ENCODE data around the gene ANKRD34C.

DNA sequence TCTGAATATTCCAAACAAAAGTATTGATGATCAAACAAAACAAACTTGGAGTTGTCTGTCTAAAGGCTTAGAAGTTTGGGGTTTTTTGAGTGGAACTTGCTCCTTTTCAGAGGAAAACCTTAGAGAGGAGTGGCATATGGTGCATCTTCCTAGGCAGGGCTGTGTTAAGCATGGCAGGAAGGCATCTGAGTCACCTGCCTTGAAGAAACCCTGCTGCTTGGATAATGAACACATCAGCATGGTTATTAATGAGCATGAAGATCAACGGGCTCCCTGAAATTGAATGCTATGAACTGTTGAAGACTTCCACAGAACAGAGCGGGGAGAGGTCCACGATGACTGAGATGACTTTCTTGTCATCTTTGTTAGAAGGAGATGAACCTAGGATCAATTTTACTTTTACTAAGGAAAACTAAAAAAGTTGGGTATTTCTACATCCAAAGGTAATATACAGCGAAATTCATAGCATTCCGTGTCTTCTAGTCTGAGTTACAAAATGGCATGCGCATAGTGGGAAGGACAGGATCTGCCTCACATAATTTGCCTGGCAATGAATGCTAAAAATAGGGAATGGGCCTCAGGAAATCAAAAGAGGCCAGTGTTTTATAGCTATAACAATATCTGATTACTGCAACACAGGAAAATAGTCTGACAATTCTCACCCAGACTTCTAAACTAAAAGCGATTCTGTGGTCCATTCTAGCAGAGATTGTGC lies 16.8 kb downstream of the ANKRD34C start:
- TF ChIP-seq, protein P1, sequence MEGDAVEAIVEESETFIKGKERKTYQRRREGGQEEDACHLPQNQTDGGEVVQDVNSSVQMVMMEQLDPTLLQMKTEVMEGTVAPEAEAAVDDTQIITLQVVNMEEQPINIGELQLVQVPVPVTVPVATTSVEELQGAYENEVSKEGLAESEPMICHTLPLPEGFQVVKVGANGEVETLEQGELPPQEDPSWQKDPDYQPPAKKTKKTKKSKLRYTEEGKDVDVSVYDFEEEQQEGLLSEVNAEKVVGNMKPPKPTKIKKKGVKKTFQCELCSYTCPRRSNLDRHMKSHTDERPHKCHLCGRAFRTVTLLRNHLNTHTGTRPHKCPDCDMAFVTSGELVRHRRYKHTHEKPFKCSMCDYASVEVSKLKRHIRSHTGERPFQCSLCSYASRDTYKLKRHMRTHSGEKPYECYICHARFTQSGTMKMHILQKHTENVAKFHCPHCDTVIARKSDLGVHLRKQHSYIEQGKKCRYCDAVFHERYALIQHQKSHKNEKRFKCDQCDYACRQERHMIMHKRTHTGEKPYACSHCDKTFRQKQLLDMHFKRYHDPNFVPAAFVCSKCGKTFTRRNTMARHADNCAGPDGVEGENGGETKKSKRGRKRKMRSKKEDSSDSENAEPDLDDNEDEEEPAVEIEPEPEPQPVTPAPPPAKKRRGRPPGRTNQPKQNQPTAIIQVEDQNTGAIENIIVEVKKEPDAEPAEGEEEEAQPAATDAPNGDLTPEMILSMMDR (IDR thresholded peaks at IDR 0.05) = no peak
- TF ChIP-seq POLR2A (IDR thresholded peaks at IDR 0.05) = no peak

All from stomach (tissue), 4 donors.